Measurements from ENCODE around the gene PI4KB.

GRCh38 chr1:151266821-151267220, 60.4 kb downstream of the PI4KB start:
- TF ChIP-seq POLR2A (IDR thresholded peaks at IDR 0.05) (no peak), CTCF (IDR thresholded peaks at IDR 0.05) (no peak)
